CD14-positive monocyte (primary cell): ENCODE data around the gene TEC. TPM values are rescaled to one million over a fixed set of nuclear protein-coding genes. Genes with fewer than 3 reads are reported as not detected.

Source experiments
- DNase-seq, 3 donors: peaks; one replicate each; pipeline ENCODE4 v3.0.0-alpha.2; 2011 to 2022
- H2AFZ ChIP-seq: 2 replicates; pipeline ENCODE4 v1.6.0; 2012; ENCODE audit warnings: mild to moderate bottlenecking, low read depth, low read length, inconsistent platforms; ENCODE audit not compliant: insufficient read depth, poor library complexity, severe bottlenecking
- H3K27ac ChIP-seq, 2 donors: 1 replicate in 1 of 2; 2 replicates in 1 of 2; pipeline ENCODE4 v1.5.1; 2012 to 2013; ENCODE audit warnings: low read length in 2 of 2, control low read depth in 1 of 2, inconsistent platforms in 1 of 2, low read depth in 1 of 2, mild to moderate bottlenecking in 1 of 2
- H3K27me3 ChIP-seq, 2 donors: one replicate each; pipeline versions ENCODE4 v1.6.0 to v1.6.1; 2011 to 2013; ENCODE audit warnings: low read length in 2 of 2; ENCODE audit not compliant: control insufficient read depth in 2 of 2, insufficient read depth in 2 of 2
- H3K36me3 ChIP-seq, 2 donors: replicated peaks in 1 of 2; 1 replicate in 1 of 2; 2 replicates in 1 of 2; pipeline versions ENCODE4 v1.5.1 to v1.6.1; 2012 to 2013; ENCODE audit warnings: low read length in 2 of 2, control low read depth in 1 of 2, inconsistent platforms in 1 of 2, mild to moderate bottlenecking in 1 of 2; ENCODE audit not compliant: insufficient read depth in 2 of 2, control insufficient read depth in 1 of 2
- H3K4me1 ChIP-seq, 2 donors: 1 replicate in 1 of 2; 2 replicates in 1 of 2; pipeline versions ENCODE4 v1.5.1 to v1.6.1; 2012 to 2013; ENCODE audit warnings: low read length in 2 of 2, control low read depth in 1 of 2, inconsistent platforms in 1 of 2, mild to moderate bottlenecking in 1 of 2, moderate library complexity in 1 of 2; ENCODE audit not compliant: insufficient read depth in 2 of 2, control insufficient read depth in 1 of 2
- H3K4me2 ChIP-seq: replicated peaks from 2 replicates; pipeline ENCODE3; 2012; ENCODE audit warnings: low read length, moderate library complexity, mild to moderate bottlenecking; ENCODE audit not compliant: poor library complexity, severe bottlenecking; ENCODE audit errors: extremely low read depth
- H3K4me3 ChIP-seq, 3 experiments: fragments of 200-600 bp in 1 of 3; sonication (generic) in 1 of 3; replicated peaks in 1 of 3; 1 replicate in 2 of 3; 2 replicates in 1 of 3; pipeline ENCODE4 v1.5.1; 2011 to 2013; ENCODE audit warnings: low read length in 3 of 3, mild to moderate bottlenecking in 3 of 3, control low read depth in 2 of 3, low read depth in 2 of 3, inconsistent platforms in 1 of 3, moderate library complexity in 1 of 3
- H3K79me2 ChIP-seq: 2 replicates; pipeline ENCODE4 v1.6.0; 2012; ENCODE audit warnings: mild to moderate bottlenecking, control low read depth, inconsistent platforms, low read length, moderate library complexity; ENCODE audit not compliant: insufficient read depth
- H3K9ac ChIP-seq: 2 replicates; pipeline ENCODE4 v1.6.0; 2017; ENCODE audit warnings: low read length, mild to moderate bottlenecking; ENCODE audit not compliant: insufficient read depth, poor library complexity, severe bottlenecking
- H3K9me3 ChIP-seq, 2 donors: replicated peaks in 1 of 2; 1 replicate in 1 of 2; 2 replicates in 1 of 2; pipeline versions ENCODE4 v1.5.1 to v1.6.1; 2012 to 2013; ENCODE audit warnings: low read length in 2 of 2, control low read depth in 1 of 2; ENCODE audit not compliant: control insufficient read depth in 1 of 2, insufficient read depth in 1 of 2
- H4K20me1 ChIP-seq: 2 replicates; pipeline ENCODE4 v1.6.0; 2012; ENCODE audit warnings: mild to moderate bottlenecking, low read length, control low read depth, moderate library complexity; ENCODE audit not compliant: insufficient read depth
- H3K27ac Mint-ChIP-seq, 7 donors: one replicate each; pipeline ENCODE4 v1.8.0; 2020; ENCODE audit warnings: mild to moderate bottlenecking in 7 of 7, mixed read lengths in 7 of 7, moderate library complexity in 6 of 7, inconsistent platforms in 2 of 7
- H3K27me3 Mint-ChIP-seq, 3 donors: one replicate each; pipeline ENCODE4 v1.8.0; 2021 to 2022; ENCODE audit warnings: low read depth in 3 of 3, mild to moderate bottlenecking in 3 of 3, mixed read lengths in 3 of 3, moderate library complexity in 3 of 3, inconsistent platforms in 1 of 3
- H3K36me3 Mint-ChIP-seq, 2 donors: one replicate each; pipeline ENCODE4 v1.8.0; 2020; ENCODE audit warnings: mixed read lengths in 2 of 2, inconsistent platforms in 1 of 2, mild to moderate bottlenecking in 1 of 2
- H3K4me1 Mint-ChIP-seq: one replicate; pipeline ENCODE4 v1.8.0; 2020; ENCODE audit warnings: mild to moderate bottlenecking, mixed read lengths
- H3K4me3 Mint-ChIP-seq, 2 donors: one replicate each; pipeline ENCODE4 v1.8.0; 2020; ENCODE audit warnings: mild to moderate bottlenecking in 2 of 2, mixed read lengths in 2 of 2, moderate library complexity in 1 of 2
- H3K9me3 Mint-ChIP-seq, 7 donors: one replicate each; pipeline ENCODE4 v1.8.0; 2020 to 2022; ENCODE audit warnings: mixed read lengths in 7 of 7, mild to moderate bottlenecking in 6 of 7, moderate library complexity in 6 of 7, inconsistent platforms in 2 of 7
- CTCF ChIP-seq: fragments of 200-600 bp; IDR thresholded peaks from one replicate; pipeline ENCODE4 v1.8.0; 2022; ENCODE audit warnings: antibody characterized with exemption, mild to moderate bottlenecking
- WGBS: methylation state at CpG from one replicate; pipeline ENCODE4 v1.1.5; 2013; ENCODE audit warnings: missing lambda C conversion rate; ENCODE audit not compliant: insufficient coverage; 5-methylcytosine and 5-hydroxymethylcytosine counted together
- intact Hi-C, 2 donors: fragments of 100-400 bp; cut with micrococcal nuclease; formaldehyde crosslinking; loops; one replicate each; pipeline versions ENCODE4 v1.15.0 to v1.15.1; 2023
- polyA plus RNA-seq, 3 donors: library from polyadenylated mRNA; depleted of rRNA in 1 of 3; unstranded in 2 of 3; stranded (reverse) in 1 of 3; fragments of 300-500 nt in 2 of 3; fragments of >200 nt in 1 of 3; fragmentation: Illumina TruSeq in 2 of 3; gene quantifications; 1 replicate in 2 of 3; 2 replicates in 1 of 3; pipeline ENCODE4 v1.2.3, GENCODE V29; 2012 to 2021

Gene TEC
- polyA plus RNA-seq, 3 donors: 0.30 to 2.5 (median 0.73) TPM

GRCh38 chr4:48110452-48110978 lies 159.1 kb downstream of the TEC start:
- H3K36me3 ChIP-seq: no peaks in the 10 kb centered on the region
- H3K9me3 ChIP-seq: no peaks in the 10 kb centered on the region
- H3K27ac ChIP-seq: no peak overlapping the region
- Mint-ChIP-seq H3K27ac (no peak overlapping the region), H3K4me3 (no peak overlapping the region), H3K36me3 (no peaks in the 10 kb centered on the region), H3K9me3 (no peaks in the 10 kb centered on the region), H3K27me3 (peaks cover 0 to 5% (median 0%) of the 10 kb centered on the region in 3 donors), H3K4me1 (no peaks in the 10 kb centered on the region)
- H3K4me1 ChIP-seq: no peaks in the 10 kb centered on the region
- no peak overlapping the region for H3K9ac ChIP-seq
- H3K4me2 ChIP-seq: no peak overlapping the region
- WGBS: no CpG with 5 or more reads among the region's 1 CpG
- no peaks in the 10 kb centered on the region for H3K27me3 ChIP-seq
- no peak for TF ChIP-seq CTCF
- no peak overlapping the region for H3K4me3 ChIP-seq
- no peak overlapping the region for H2AFZ ChIP-seq
- intact Hi-C loops: no loop called here
- DNase-seq: no peak
- H3K79me2 ChIP-seq: no peaks in the 10 kb centered on the region
- no peaks in the 10 kb centered on the region for H4K20me1 ChIP-seq

- Histone ChIP-seq H4K20me1 (no peaks in the 10 kb centered on the region), H3K4me3 (no peak overlapping the region), H3K4me2 (no peak overlapping the region), H3K27me3 (no peaks in the 10 kb centered on the region), H3K36me3 (no peaks in the 10 kb centered on the region), H2AFZ (no peak overlapping the region), H3K4me1 (no peaks in the 10 kb centered on the region), H3K9ac (no peak overlapping the region), H3K79me2 (no peaks in the 10 kb centered on the region), H3K9me3 (no peaks in the 10 kb centered on the region), H3K27ac (no peak overlapping the region)
- H3K4me1 Mint-ChIP-seq: no peaks in the 10 kb centered on the region
- no peaks in the 10 kb centered on the region for H3K9me3 Mint-ChIP-seq
- no peak overlapping the region for H3K4me3 Mint-ChIP-seq
- TF ChIP-seq CTCF: peak; percentile 41
- intact Hi-C loops: no loop called here
- H3K27me3 Mint-ChIP-seq: peaks cover 0 to 5% (median 0%) of the 10 kb centered on the region in 3 donors
- no peak overlapping the region for H3K27ac Mint-ChIP-seq
- no peak for DNase-seq
- 100% methylated on average over 1 of the region's 5 CpGs for WGBS
- no peaks in the 10 kb centered on the region for H3K36me3 Mint-ChIP-seq
Observed at GRCh38 chr4:48109413-48110263, 160.0 kb downstream of the TEC start.
